Measurements from ENCODE around the gene SSBP3.

GRCh38 chr1:54371942-54372275 lies 34.3 kb downstream of the SSBP3 start:
- TF ChIP-seq CTCF (IDR thresholded peaks at IDR 0.05; ENCODE audit: low read depth, low read length): no peak
- no peak for TF ChIP-seq EZH2phosphoT487 (IDR thresholded peaks at IDR 0.05; ENCODE audit: low read depth)
